GM12878 (cell line): ENCODE measurements around the gene PLA2G6. TPM values are rescaled to one million over a fixed set of nuclear protein-coding genes. Genes with fewer than 3 reads are reported as not detected.

Source experiments
- ATAC-seq: fragments of 200-7000 bp; cut with Tn5 transposase; 3 replicates; pipeline ENCODE4 v1.9.1; 2020; ENCODE audit warnings: mild to moderate bottlenecking, moderate library complexity
- BruUV-seq: library from RNA; stranded (reverse); fragments of 400-500 nt; replicated peaks from 2 replicates; lab custom pipeline; 2021; lab: Mats Ljungman, UMichigan
- CTCF ChIA-PET: fragments of 300-600 bp; sonication (Branson Sonifier 250); formaldehyde crosslinking; extraction: SDS; loops from one replicate; lab custom pipeline; 2021; ENCODE audit warnings: inconsistent platforms; lab: Yijun Ruan, JAX
- POLR2A ChIA-PET: fragments of 350-600 bp; formaldehyde crosslinking; extraction: SDS; loops from one replicate; lab custom pipeline; 2021; ENCODE audit warnings: inconsistent platforms; lab: Charles Lee
- RAD21 ChIA-PET: fragments of 300-600 bp; sonication (Branson Sonifier 250); formaldehyde crosslinking; loops from one replicate; lab custom pipeline; 2023; ENCODE audit warnings: antibody characterized with exemption; ENCODE audit not compliant: unreplicated experiment; lab: Charles Lee
- SMC1A ChIA-PET: fragments of 300-600 bp; sonication (Branson Sonifier 250); formaldehyde crosslinking; loops from one replicate; lab custom pipeline; 2023; ENCODE audit not compliant: unreplicated experiment, uncharacterized antibody; lab: Charles Lee
- DNase-seq: peaks from one replicate; pipeline ENCODE4 v3.0.0-alpha.2; 2011; ENCODE audit warnings: low read depth, low spot score
- FAIRE-seq: peaks from 3 replicates; lab custom pipeline; 2011; peaks lifted over from hg19 to GRCh38; lab: Jason Lieb, UNC
- H2AFZ ChIP-seq: 2 replicates; pipeline ENCODE4 v1.6.0; 2011; ENCODE audit warnings: low read depth, low read length, control low read depth; ENCODE audit not compliant: control insufficient read depth
- H3K27ac ChIP-seq: 2 replicates; pipeline ENCODE4 v1.5.1; 2011; ENCODE audit warnings: control low read depth; ENCODE audit not compliant: control insufficient read depth, insufficient read depth
- H3K27me3 ChIP-seq, 2 experiments: replicated peaks in 1 of 2; 2 replicates each; pipeline versions ENCODE4 v1.6.0 to v1.6.1; 2011; ENCODE audit warnings: low read length in 1 of 2; ENCODE audit not compliant: control insufficient read depth in 2 of 2, insufficient read depth in 2 of 2
- H3K36me3 ChIP-seq, 2 experiments: 2 replicates each; pipeline ENCODE4 v1.5.1; 2011; ENCODE audit warnings: low read length in 1 of 2; ENCODE audit not compliant: control insufficient read depth in 2 of 2, insufficient read depth in 2 of 2
- H3K4me1 ChIP-seq: 2 replicates; pipeline ENCODE4 v1.6.1; 2011; ENCODE audit warnings: mild to moderate bottlenecking, low read length, moderate library complexity, mixed read lengths; ENCODE audit not compliant: control insufficient read depth, insufficient read depth
- H3K4me2 ChIP-seq: 2 replicates; pipeline ENCODE4 v1.6.0; 2011; ENCODE audit warnings: control low read depth; ENCODE audit not compliant: control insufficient read depth, insufficient read depth
- H3K4me3 ChIP-seq: fragments of 200-600 bp; sonication (generic); 2 replicates; pipeline ENCODE4 v1.5.1; 2016
- H3K79me2 ChIP-seq: 2 replicates; pipeline ENCODE4 v1.6.0; 2011; ENCODE audit warnings: low read length; ENCODE audit not compliant: control insufficient read depth, insufficient read depth
- H3K9ac ChIP-seq: 2 replicates; pipeline ENCODE4 v1.8.0; 2011; ENCODE audit warnings: low read length, control low read depth, mixed read lengths; ENCODE audit not compliant: control insufficient read depth, insufficient read depth
- H3K9me3 ChIP-seq: replicated peaks from 3 replicates; pipeline ENCODE4 v1.5.1; 2011; ENCODE audit warnings: mild to moderate bottlenecking, low read length; ENCODE audit not compliant: control insufficient read depth, insufficient read depth
- H4K20me1 ChIP-seq: 2 replicates; pipeline ENCODE4 v1.6.0; 2011; ENCODE audit not compliant: control insufficient read depth, insufficient read depth
- BRCA1 ChIP-seq: IDR thresholded peaks from 2 replicates; pipeline ENCODE4 v1.6.1; 2011; ENCODE audit warnings: low read depth, low read length, improper control_type of control experiment
- CBFB ChIP-seq: IDR thresholded peaks from 2 replicates; pipeline ENCODE4 v1.6.1; 2016; ENCODE audit warnings: antibody characterized with exemption, low read depth
- DPF2 ChIP-seq: fragments of 450-650 bp; IDR thresholded peaks from 2 replicates; pipeline ENCODE4 v1.6.1; 2017; ENCODE audit warnings: mild to moderate bottlenecking
- FOXM1 ChIP-seq: IDR thresholded peaks from 2 replicates; pipeline ENCODE4 v1.6.1; 2012; ENCODE audit warnings: low read depth, mild to moderate bottlenecking, inconsistent platforms, low read length, moderate library complexity
- GABPA ChIP-seq: IDR thresholded peaks from 2 replicates; pipeline ENCODE4 v1.6.1; 2014; ENCODE audit warnings: antibody characterized with exemption, low read depth, mild to moderate bottlenecking, inconsistent platforms
- RAD51 ChIP-seq: fragments of 450-650 bp; IDR thresholded peaks from 2 replicates; pipeline ENCODE4 v1.6.1; 2016; ENCODE audit warnings: moderate library complexity, mild to moderate bottlenecking, inconsistent platforms
- SUPT20H ChIP-seq: IDR thresholded peaks from 2 replicates; pipeline ENCODE4 v1.6.1; 2011; ENCODE audit warnings: low read depth, mild to moderate bottlenecking, low read length, moderate library complexity, borderline replicate concordance; ENCODE audit not compliant: control insufficient read depth
- SUZ12 ChIP-seq: fragments of 200-600 bp; sonication (generic); IDR thresholded peaks from one replicate; pipeline ENCODE4 v1.6.1; 2018; ENCODE audit warnings: antibody characterized with exemption, mild to moderate bottlenecking; ENCODE audit not compliant: unreplicated experiment
- USF1 ChIP-seq: IDR thresholded peaks from 2 replicates; pipeline ENCODE4 v1.6.1; 2011; ENCODE audit warnings: borderline replicate concordance, low read depth, mild to moderate bottlenecking, moderate library complexity, mixed read lengths, low read length; ENCODE audit not compliant: insufficient read depth; ENCODE audit errors: extremely low read length
- ZBTB40 ChIP-seq: fragments of 450-650 bp; IDR thresholded peaks from 2 replicates; pipeline ENCODE4 v1.6.1; 2016; ENCODE audit warnings: mild to moderate bottlenecking, moderate library complexity, borderline replicate concordance
- ZNF207 ChIP-seq: fragments of 450-650 bp; IDR thresholded peaks from 2 replicates; pipeline ENCODE4 v1.6.1; 2014; ENCODE audit warnings: antibody characterized with exemption, mild to moderate bottlenecking, borderline replicate concordance
- WGBS: methylation state at CpG from one replicate; pipeline ENCODE4 v1.1.6; 2016; ENCODE audit warnings: low lambda C conversion rate; ENCODE audit not compliant: insufficient replicate concordance, insufficient coverage; ENCODE audit errors: missing lambda C conversion rate; 5-methylcytosine and 5-hydroxymethylcytosine counted together
- in situ Hi-C: fragments of 300-500 bp; cut with MboI; formaldehyde crosslinking; loops from 9 replicates; pipeline ENCODE4 v1.14.3; 2018; ENCODE audit warnings: mixed read lengths
- intact Hi-C: fragments of 100-400 bp; cut with micrococcal nuclease; formaldehyde crosslinking; loops from one replicate; pipeline ENCODE4 v1.14.2; 2022; ENCODE audit not compliant: unreplicated experiment
- polyA plus RNA-seq, 11 experiments: library from polyadenylated mRNA; depleted of rRNA in 4 of 11; unstranded in 6 of 11; stranded (reverse) in 5 of 11; fragments of >200 nt; fragmentation: Nextera tagmentation in 4 of 11; fragmentation: Illumina TruSeq in 1 of 11; extraction: Ambion mirVana in 4 of 11; extraction: Trizol in 1 of 11; gene quantifications; 1 replicate in 1 of 11; 2 replicates in 10 of 11; pipeline versions ENCODE4 v1.2.1 to v1.2.3, GENCODE V29; 2011 to 2016; ENCODE audit warnings: inconsistent platforms in 2 of 11, missing spikeins in 2 of 11, low read depth in 1 of 11
- total RNA-seq, 4 experiments: library from RNA; depleted of rRNA in 3 of 4; stranded (reverse); fragments of >200 nt in 3 of 4; fragmentation: Illumina TruSeq in 1 of 4; extraction: Trizol in 1 of 4; gene quantifications; 2 replicates each; pipeline versions ENCODE4 v1.2.1 to v1.2.3, GENCODE V29; 2013 to 2021
- TF ChIP-seq, protein P1 (sequence below): fragments of 450-650 bp; formaldehyde crosslinking; IDR thresholded peaks from 2 replicates; pipeline ENCODE4 v1.5.0; 2022; ENCODE audit warnings: mild to moderate bottlenecking, missing genetic modification characterization
- TF ChIP-seq, protein P2 (sequence below): fragments of 450-650 bp; IDR thresholded peaks from 2 replicates; pipeline ENCODE4 v1.6.1; 2017; ENCODE audit warnings: antibody characterized with exemption, mild to moderate bottlenecking, moderate library complexity

The PLA2G6 gene
- total and polyA plus RNA-seq, 10 of the 15 experiments (the other 5 are each of a cell fraction or from before 2014, with no cell fraction given): 0.15 to 42.2 (median 15.8) TPM

- H3K9ac ChIP-seq: no peak overlapping the region
- no peak for TF ChIP-seq USF1
- TF ChIP-seq BRCA1: no peak
- TF ChIP-seq SUZ12: no peak
- no peak for TF ChIP-seq FOXM1
- no peak for TF ChIP-seq ZBTB40
- TF ChIP-seq, protein P1, sequence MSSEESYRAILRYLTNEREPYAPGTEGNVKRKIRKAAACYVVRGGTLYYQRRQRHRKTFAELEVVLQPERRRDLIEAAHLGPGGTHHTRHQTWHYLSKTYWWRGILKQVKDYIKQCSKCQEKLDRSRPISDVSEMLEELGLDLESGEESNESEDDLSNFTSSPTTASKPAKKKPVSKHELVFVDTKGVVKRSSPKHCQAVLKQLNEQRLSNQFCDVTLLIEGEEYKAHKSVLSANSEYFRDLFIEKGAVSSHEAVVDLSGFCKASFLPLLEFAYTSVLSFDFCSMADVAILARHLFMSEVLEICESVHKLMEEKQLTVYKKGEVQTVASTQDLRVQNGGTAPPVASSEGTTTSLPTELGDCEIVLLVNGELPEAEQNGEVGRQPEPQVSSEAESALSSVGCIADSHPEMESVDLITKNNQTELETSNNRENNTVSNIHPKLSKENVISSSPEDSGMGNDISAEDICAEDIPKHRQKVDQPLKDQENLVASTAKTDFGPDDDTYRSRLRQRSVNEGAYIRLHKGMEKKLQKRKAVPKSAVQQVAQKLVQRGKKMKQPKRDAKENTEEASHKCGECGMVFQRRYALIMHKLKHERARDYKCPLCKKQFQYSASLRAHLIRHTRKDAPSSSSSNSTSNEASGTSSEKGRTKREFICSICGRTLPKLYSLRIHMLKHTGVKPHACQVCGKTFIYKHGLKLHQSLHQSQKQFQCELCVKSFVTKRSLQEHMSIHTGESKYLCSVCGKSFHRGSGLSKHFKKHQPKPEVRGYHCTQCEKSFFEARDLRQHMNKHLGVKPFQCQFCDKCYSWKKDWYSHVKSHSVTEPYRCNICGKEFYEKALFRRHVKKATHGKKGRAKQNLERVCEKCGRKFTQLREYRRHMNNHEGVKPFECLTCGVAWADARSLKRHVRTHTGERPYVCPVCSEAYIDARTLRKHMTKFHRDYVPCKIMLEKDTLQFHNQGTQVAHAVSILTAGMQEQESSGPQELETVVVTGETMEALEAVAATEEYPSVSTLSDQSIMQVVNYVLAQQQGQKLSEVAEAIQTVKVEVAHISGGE: no peak
- TF ChIP-seq CBFB: no peak
- TF ChIP-seq SUPT20H: no peak
- TF ChIP-seq RAD51: no peak
- no peak for TF ChIP-seq DPF2
- TF ChIP-seq, protein P2, sequence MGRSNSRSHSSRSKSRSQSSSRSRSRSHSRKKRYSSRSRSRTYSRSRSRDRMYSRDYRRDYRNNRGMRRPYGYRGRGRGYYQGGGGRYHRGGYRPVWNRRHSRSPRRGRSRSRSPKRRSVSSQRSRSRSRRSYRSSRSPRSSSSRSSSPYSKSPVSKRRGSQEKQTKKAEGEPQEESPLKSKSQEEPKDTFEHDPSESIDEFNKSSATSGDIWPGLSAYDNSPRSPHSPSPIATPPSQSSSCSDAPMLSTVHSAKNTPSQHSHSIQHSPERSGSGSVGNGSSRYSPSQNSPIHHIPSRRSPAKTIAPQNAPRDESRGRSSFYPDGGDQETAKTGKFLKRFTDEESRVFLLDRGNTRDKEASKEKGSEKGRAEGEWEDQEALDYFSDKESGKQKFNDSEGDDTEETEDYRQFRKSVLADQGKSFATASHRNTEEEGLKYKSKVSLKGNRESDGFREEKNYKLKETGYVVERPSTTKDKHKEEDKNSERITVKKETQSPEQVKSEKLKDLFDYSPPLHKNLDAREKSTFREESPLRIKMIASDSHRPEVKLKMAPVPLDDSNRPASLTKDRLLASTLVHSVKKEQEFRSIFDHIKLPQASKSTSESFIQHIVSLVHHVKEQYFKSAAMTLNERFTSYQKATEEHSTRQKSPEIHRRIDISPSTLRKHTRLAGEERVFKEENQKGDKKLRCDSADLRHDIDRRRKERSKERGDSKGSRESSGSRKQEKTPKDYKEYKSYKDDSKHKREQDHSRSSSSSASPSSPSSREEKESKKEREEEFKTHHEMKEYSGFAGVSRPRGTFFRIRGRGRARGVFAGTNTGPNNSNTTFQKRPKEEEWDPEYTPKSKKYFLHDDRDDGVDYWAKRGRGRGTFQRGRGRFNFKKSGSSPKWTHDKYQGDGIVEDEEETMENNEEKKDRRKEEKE: no peak
- no peak for TF ChIP-seq ZNF207
- TF ChIP-seq GABPA: no peak
These were observed 10.8 kb upstream of the PLA2G6 start for GRCh38 chr22:38192475-38192863.

More at GRCh38 chr22:38192475-38192863, 10.8 kb upstream of the PLA2G6 start:
- ChIA-PET RAD21 (no interaction called here), SMC1A (interaction anchor here (0.9 kb wide), 1 partner anchor 9 kb away, joined by 3 read pairs; no protein-coding TSS in a partner anchor), POLR2A (interaction anchor here (0.6 to 2.9 kb wide), 3 partner anchors 10 to 460 kb away, joined by 3 to 13 read pairs (median 3); partner anchors contain the start of gene PLA2G6), CTCF (interaction anchor here (1.0 kb wide), 1 partner anchor 16 kb away, joined by 3 read pairs; no protein-coding TSS in a partner anchor)
- intact Hi-C loops: no loop called here
- Histone ChIP-seq H3K4me3 (no peak overlapping the region), H3K27me3 (no peaks in the 10 kb centered on the region), H3K4me1 (peaks cover 8% of the 10 kb centered on the region), H3K27ac (no peak overlapping the region), H3K4me2 (no peak overlapping the region), H3K9me3 (no peaks in the 10 kb centered on the region), H3K36me3 (no peaks in the 10 kb centered on the region), H3K79me2 (no peaks in the 10 kb centered on the region), H2AFZ (no peak overlapping the region), H4K20me1 (no peaks in the 10 kb centered on the region)
- 100% methylated on average over 3 of the region's 3 CpGs for WGBS
- DNase-seq (no peak), FAIRE-seq (no peak), ATAC-seq (no peak)
- no TSS peak for BruUV-seq
- in situ Hi-C loops: no loop called here
